ENCODE data around the gene LDLRAD4.

Gene LDLRAD4

GRCh38 chr18:13232086-13232917 is 13.7 kb downstream of the LDLRAD4 start:
- DNase-seq = no peak

DNA sequence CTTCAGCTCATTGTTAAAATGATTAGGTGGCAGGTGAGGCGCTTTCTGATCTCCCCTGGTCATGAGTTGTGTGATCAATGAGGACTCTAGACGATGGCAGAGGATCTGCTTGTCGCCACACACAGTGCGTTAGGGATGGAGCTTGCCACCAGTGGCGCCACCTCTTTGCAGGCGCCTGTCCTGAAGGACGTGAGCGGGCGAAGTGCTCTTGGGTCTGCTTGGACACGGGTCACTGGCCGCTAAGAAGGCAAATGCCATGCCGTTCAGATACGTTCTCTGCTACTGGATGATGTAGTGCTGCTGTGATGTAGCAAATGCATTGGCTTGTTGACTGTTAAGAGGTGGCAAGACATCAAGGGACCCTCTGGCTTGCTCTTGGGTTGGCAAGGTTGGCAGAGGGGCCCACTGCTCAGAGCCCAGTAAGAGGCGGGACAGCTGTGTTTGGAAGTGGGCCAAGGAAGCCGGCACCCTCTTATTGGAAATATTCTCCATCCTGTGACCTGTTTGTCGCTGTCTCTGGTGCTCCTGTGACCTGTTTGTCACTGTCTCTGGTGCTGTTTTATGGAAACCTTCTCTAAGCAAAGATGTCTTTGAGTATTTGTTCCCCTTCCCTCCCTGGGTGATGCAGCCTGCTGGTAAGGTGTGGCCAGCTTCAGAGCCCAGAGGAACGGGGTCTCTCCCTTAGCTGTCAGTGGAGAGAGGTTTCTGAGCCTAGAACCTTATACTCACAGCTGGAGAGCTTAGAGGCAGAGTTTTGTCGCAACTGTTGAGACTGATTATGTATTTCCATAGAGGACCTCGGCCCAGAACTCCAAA is 14.6 kb downstream of the LDLRAD4 start:
- no peak for DNase-seq

DNA sequence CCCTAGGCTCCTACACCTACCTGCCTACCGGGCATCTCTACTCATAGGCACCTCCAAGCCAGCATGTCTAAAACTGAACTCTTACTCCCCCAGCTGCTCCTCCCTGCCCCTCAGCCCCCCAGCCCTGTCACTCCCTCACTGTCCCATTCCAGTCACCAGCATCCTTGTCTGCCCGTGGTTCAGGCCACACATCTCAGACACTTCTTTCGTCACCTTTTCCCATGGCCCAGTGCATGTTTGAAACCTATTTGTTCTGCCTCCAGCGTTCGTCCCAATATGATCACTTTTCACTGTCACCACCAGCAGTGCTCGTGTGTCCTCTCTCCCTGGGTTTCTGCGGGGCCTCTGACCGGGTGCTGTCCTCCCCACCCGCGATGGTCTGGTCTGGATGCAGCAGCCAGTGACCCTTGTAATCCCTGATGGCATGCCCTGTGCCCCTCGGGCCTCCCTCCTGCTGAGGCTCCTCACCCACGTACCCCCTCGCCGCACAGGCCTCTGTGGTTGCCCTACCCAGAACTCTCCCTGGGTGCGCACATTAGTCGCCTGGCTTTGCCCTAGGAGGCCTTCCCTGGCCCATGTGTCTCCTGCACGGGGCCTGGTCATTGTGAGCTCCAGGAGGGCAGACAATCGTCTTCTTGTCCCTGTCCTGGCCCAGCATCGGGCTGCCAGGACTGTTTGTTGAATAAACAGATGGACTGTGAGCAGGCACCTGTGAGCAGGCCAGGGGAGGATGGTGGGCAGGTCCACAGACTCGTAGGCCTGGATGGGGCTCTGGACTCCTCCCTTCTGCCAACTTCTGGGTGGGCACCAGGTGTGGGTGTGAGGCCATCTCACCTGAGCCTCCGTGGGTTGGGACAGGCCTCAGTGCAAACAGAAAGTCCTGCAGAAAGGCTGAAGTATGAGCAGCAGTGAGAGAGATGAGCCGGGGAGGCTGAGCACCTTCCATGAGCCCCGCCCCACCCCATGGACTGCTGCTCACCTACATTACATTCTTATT is 15.5 kb downstream of the LDLRAD4 start:
- no peak for DNase-seq

DNA sequence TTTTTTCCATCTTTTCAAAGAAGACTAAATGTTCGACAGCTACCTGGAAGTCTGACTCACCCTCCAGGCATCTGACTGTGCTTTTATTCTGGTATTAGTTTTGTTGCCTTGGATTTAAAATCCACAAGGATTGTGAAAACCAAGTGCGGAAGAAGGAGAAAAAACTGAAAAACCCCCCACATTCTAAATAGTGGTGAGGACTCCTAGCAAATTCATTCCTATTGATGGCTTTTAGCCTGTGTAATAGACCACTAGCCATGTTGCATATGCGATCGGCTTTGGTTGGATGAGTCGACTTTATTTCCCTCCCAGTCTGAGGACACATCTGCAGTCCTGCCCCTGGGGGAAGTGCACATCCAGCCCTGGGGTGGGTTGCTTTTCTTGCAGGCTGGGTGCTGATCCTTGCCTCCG is 16.9 kb downstream of the LDLRAD4 start:
- peak; percentile 45 for DNase-seq

GRCh38 chr18:13235981-13236380 is 17.4 kb downstream of the LDLRAD4 start:
- peak; percentile 79 for DNase-seq

- DNase-seq = no peak
These were observed 17.9 kb downstream of the LDLRAD4 start for GRCh38 chr18:13236411-13236810.

GRCh38 chr18:13237073-13237472 is 18.5 kb downstream of the LDLRAD4 start:
- DNase-seq = no peak

DNA sequence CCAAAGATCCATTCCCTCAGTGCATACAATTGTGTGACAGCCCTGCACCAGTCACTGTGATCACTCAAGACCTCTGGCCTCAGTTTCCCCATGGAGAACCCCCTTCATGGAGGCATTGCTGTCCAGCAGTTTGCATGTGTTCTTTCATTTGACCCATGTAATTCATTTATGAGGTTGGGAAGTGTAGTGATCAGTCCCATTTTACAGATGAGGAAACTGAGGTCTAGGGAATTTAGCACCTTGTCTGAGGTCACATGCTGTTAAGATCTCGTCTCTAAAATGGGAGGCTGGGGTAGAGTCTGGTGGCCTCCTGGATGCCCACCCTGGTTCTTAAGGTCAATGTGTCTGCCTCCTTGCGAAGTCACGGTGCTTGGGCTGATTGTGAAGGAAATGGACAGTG is 19.1 kb downstream of the LDLRAD4 start:
- no peak for DNase-seq

GRCh38 chr18:13239171-13239956 is 20.8 kb downstream of the LDLRAD4 start:
- DNase-seq = no peak

- DNase-seq = no peak
These were observed 21.6 kb downstream of the LDLRAD4 start for GRCh38 chr18:13240060-13240725.

DNA sequence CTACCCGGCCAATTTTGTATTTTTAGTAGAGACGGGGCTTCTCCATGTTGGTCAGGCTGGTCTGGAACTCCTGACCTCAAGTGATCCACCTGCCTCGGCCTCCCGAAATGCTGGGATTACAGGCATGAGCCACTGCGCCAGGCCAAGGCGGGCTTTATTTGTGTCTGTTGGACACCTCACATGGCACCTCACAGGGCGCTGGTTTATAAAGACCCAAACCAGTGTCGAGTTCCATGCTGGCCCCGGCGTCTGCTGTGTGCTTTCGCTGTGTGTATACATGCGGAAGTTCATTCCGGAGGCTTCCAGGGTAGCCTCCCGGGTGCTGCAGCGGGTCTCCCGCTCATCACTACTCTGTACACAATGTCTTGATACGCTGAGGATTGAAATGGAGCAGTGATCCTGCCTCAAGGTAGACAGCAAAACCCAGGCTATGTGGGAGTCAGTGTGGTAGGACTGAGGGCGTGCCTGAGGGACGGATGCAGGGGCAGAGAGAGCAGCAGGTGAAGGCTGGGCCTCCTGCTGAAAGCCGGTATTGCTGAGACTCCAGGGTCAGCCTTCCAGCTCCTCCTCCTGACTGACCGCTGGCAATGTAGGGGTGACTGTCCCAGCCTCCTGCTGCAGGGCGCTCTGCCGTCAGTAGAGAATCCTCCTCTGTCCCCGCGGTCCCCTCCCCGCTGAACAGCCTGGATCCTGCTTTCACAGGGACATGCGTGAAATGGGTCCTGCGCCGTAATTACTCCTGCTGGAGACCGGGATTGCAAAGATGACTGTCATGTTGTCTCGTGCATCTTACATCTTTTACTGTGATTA is 22.7 kb downstream of the LDLRAD4 start:
- no peak for DNase-seq

GRCh38 chr18:13241893-13242175 is 23.3 kb downstream of the LDLRAD4 start:
- no peak for DNase-seq

GRCh38 chr18:13242797-13243196 is 24.2 kb downstream of the LDLRAD4 start:
- peak; percentile 15 for DNase-seq

GRCh38 chr18:13243363-13243762 is 24.8 kb downstream of the LDLRAD4 start:
- no peak for DNase-seq

GRCh38 chr18:13244135-13244534 is 25.6 kb downstream of the LDLRAD4 start:
- DNase-seq = no peak

GRCh38 chr18:13245481-13246000 is 27.0 kb downstream of the LDLRAD4 start:
- peak; percentile 50 for DNase-seq

DNA sequence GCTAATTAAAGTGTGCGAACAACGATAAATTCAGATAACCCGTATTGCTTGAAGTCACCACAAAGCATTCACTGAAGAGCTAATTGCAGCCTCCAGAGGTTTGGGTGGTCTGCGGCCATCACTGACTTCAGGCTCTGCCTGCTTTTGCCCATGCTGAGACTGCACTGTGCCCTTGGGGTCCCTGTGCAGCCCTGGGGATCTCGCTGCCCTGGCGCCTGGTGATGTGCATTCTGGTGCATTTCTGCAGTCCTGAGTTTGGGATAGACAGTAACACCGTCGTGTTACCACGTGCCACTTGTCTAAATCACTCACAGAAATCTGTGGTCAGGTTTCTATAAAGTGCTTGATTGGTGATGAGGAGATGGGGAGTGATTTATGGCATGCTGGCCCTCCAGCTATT is 27.6 kb downstream of the LDLRAD4 start:
- DNase-seq = no peak

DNA sequence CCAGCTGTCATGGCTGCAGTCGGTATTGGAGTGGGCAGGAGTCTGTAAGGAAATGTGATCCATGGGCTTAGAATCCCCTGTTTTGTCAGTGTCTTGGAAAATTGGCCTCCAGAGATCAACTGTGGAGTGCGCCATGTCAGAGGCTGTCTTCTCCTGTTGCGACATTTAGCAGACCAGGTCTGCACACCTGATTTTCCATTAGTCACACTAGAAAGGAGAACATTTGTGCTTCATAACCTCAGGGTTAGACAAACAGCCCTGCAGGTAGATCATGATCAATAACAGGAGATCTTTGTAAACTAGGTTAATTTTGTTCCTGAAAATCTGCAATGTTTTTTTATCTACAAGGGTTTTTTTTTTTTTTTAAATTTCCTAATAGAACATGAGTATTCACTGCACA is 28.0 kb downstream of the LDLRAD4 start:
- DNase-seq = no peak

- no peak for DNase-seq
These were observed 28.9 kb downstream of the LDLRAD4 start for GRCh38 chr18:13247506-13247905.

GRCh38 chr18:13252686-13253410 is 34.3 kb downstream of the LDLRAD4 start:
- no peak for DNase-seq

Data from NCI-H2171 treated with DMSO at 0.1 percent for 48 hours (cell line).